Measurements from ENCODE around the gene NPBWR2.

The NPBWR2 gene, protein sequence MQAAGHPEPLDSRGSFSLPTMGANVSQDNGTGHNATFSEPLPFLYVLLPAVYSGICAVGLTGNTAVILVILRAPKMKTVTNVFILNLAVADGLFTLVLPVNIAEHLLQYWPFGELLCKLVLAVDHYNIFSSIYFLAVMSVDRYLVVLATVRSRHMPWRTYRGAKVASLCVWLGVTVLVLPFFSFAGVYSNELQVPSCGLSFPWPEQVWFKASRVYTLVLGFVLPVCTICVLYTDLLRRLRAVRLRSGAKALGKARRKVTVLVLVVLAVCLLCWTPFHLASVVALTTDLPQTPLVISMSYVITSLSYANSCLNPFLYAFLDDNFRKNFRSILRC

DNA sequence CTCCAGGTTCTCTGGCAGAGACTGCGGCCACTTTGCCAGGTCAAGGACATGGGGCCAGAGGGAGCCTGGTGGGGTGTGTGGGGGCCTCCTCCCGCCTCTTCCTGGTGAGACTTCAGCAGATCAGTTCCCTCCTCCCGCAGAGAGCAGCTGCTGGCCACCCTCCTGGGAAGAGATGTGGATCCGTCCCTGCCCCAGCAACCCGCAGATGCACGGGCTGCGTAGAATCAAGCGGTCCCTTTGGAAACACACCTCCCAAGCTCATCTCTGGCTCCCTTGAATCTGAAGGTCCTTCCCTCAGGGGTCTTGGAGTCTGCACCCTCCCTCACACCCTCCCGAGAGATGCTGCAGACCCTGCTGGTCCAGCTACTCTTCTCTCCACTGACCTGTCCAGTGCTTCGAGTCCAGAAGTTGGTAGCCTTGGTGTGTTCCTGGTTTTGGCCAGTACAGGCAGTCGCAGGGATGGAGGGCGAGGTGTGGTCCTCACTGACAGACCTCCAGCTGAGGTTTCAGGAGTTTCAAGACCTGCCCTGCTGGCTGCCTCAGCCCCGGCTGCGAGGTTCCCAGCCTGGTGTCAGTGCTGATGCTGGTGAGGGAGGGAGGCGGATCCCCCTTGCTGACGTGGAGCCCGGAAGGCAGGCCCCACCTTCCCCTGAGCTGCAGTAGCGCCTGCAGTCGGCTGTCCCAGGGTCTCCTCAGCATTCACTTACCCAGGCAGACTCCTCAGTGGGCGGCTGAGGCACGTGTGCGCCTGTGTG, at the start of gene NPBWR2:
Gene NPBWR2, minus strand, starts transcription at position 585 of the 755 bp plus-strand sequence. CDS start 734 bp downstream, outside the sequence.
- DNase-seq, result no peak

DNA sequence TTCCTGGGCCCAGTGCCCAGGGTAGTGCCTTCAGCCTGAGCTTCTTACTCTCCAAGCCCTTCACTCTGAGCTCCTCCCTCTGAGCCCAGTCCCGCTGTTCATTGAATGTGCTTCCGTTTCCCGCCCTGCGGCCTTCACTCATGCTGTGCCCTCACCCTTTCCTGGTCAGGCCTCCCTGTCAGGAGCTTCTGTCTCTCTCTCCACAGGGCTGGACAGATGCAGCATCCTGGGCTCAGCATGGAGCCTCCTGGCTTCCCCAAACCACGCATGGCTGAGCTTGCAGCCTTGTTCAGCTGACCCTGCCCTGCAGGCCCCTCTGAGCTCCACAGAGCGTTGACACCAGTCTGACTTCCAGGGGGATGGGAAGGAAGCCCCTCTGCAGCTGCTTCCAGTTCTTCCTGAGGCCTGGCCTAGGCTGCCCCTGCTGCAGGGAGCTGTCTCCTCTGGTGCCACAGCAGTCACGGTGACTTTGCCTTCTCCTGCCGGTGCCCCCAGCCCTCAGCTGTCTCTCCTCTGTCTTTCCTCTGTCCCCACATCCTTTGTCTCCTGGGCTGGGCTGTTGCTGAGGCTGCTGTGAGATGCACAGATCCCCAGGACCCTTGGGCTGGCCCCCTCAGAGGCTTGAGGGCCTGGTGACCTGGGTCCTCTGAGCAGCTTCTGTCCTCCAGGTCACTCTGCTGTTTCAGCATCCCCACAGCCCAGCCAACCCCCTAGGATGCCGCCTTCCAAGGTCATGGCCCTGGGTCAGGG, 48.9 kb upstream of the NPBWR2 start:
- DNase-seq, result no peak

DNA sequence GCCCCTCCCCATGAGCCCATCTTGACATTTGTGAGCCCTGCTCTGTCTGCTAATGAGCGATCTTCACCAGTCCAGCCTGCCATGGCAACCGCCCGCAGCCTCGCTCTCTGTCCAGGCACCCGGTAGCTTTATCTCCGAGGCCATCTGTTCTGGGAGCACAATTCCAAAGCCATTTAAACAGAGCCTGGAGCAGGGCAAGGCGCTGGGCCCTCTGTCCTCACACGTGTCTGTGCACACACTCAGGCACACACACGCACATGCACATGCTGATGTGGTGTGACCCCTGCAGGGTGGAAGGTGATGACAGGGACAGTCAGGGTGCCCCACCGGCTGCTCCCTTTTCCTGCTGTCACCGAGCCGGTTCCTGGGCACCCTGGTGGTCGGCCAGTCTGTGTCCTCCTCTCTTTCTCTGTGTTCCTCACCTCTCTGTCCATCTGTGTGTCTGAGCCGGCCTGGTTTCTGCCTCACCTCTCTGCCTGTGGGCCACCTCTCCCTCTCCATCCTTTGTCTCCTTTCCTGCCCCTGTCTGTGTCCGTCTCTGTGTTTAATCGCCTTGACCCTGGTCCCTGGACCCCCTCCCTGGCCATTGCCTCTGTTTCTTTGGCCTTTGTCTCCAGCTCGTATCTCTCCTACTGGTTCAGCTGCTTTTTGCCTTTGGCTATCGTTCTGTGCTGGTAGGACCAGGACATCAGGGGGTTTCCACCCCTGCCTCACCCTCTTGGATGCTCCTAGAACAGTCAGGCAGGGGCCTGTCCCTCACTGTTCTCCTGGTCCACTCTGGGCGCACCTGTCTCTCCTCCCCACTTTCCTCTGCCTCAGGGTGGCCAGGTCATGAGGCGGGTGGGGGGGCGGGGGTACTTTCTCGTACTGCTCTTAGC, 48.1 kb upstream of the NPBWR2 start:
- DNase-seq, result no peak

DNA sequence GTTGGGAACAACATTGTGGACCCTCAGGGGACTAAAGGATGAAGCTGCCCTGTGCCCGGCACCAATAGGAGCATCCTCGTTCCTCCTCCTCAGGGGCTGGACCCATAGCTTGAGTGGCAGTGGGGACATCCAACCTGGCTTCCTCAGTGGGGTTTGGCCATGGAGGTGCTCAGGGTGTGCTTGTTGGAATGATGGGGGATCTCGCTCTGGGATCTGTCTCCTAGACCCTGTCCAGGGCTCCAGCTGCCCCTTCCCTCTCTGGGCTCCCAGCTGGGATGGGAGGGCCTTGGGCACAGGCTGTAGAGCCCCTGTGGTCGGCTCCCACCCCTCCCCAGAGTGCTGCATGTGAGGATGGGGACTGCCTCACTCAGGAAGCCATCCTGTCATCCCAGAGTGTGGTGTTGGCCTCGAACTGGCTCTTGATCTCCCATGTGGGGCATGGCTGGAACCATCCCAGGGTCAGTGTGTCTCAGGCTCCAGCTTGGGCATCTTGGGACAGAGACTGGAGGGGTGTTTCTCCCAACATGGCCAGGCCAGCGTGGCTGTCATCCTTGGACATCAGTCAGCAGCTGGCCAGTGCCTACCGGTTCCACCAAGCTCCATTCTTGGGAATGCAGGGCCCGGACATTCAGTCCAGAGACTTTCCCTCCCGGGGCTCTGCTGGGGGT, 47.4 kb upstream of the NPBWR2 start:
- DNase-seq, result no peak

DNA sequence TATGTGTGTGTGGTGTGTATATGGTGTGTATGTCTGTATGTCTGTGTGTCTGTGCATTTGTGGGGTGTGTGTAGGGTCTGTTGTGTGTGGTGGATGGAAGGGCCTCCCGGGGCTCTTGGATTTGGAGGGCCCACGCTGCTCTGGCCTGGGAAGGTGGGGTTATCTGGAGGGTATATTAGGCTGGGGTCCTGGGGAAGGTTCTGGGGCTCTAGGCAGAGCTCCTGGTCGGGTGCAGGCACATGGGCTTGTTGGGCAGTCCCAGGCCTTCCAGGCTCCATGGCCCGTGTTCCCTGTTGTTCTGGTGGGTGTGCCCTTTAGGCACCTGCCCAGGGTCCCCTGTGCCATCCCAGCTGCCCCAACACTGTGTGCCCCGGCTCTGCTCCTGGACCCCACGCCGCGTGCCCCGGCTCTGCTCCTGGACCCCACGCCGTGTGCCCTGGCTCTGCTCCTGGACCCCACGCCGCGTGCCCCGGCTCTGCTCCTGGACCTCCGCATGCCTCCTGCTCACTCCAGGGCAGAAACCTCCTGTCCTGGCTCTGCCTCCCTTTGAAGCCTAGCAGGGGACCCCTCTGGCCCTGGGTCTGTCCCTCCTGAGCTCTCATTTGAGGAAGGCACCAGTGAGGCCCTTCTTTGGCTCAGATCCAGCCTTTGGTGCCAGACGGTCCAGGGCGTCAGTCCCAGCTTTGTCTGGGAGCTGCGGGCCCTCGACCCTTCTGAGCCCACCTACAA, 46.7 kb upstream of the NPBWR2 start:
- no peak for DNase-seq

DNA sequence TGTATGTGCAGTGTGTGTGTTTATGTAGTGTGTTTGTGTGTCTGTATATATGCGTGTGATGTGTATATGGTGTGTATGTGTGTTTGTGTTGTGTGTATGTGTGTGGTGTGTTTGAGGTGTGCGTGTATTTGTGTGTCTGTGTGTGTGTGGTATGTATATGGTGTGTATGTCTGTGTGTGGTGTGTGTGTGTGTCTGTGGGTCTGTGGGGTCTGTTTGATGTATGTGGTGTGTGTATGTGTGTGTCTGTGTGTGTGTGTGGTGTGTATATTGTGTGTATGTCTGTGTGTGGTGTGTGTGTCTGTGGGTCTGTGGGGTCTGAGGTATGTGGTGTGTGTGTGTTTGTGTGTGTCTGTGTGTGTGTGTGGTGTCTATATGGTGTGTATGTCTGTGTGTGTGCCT, 46.0 kb upstream of the NPBWR2 start:
- DNase-seq, result no peak

DNA sequence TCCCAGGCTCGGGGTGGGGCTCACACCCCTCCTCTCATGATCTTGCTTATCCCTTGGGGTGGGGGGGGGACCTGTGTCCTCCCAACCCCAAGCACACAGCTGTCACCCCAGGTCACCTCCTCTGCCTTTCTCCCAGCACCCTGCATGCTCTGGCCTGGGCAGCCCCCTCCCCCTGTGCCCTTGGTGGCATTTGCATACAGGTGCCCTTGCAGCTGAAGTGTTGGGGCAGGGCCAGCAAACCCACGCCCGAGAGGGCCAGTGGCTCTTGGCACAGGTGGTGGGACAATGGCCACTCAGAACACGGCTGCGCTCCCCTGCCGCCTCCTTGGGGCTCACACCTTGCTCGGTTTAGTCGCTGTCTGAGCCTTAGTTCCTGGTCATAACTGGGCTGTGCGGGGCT, 45.5 kb upstream of the NPBWR2 start:
- DNase-seq, result no peak

DNA sequence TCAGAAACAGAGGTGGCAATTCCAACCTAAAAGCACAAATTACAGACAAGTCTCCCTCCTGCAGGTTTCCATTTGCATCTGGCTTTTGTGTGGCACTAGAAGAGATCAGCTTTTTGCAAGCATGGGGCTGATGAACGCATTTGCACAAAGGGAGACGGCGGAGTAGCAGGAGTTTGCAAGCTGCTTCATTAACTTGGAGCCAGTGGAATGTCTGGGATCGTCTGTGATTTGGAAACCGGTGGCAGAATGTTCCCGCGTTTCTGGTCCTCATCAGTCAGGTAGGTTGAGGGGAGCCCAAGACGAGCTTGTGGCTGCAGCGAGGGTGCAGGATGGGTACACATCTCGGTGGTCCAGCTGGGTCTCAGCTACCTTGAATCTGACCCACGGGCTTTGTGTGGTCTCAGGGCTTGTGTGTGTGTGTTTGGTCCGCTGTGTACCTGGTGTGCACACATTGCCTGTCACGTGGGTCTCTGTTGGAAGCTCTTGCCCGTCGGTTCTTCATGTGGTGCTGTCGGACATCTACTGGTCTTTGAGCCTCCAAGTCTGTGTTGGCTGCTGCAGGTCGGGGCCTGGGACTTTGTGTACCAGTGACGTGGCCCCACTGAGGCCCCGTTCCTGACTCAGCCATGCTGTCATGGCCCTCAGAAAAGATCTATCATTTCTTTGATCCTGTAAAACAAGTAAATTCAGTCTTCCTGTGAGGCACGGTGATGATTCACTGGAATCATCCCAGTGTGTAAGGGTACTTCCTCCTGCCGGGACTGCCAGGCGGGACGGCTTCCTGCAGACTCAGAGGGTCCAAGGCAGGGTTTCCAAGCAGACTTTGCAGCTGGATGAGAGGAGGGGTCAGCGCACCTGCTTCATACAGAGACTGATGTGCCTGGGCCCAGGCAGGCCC, 44.5 kb upstream of the NPBWR2 start:
- no peak for DNase-seq

DNA sequence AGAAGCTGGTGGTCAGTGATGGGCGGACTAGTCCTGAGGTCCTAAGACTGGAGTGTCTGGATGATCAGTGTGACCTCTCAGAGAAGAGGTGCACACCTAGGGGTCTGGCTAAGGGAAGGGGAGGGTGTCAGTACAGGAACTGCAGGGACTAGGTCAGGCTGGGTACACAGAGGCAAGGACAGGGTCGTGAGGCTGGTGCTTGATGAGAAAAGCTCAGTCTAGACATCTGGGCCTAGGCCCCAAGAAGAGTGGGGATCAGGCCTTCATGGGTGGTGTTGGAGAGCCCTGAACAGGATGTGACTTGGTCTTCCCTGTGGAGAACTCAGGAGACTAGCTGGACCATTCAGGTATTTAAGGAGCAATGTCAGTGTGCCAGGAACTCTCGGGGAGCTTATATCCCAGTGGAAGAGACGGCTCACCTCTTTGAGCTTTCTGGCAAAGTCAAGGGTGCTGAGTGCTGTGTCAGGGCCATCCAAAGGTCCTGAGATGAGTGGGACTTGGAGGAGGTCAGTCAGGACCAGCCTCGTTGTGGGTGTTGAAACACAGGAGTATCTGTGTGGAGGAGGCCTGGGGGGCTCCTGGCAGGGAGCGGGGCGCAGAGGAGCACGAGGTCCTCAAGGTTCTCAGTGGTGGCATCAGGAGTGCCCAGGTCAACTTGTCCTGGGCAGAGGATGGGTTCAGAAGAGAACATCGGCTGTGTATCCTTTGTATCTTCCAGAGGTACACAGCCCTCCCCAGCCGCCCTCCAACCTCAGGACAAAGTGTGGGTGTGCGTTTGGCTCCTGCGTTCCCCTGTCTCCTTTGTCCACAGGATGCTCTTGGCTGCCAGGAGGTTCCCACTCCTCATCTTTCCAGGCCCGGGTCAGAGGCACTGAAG, 43.6 kb upstream of the NPBWR2 start:
- no peak for DNase-seq

DNA sequence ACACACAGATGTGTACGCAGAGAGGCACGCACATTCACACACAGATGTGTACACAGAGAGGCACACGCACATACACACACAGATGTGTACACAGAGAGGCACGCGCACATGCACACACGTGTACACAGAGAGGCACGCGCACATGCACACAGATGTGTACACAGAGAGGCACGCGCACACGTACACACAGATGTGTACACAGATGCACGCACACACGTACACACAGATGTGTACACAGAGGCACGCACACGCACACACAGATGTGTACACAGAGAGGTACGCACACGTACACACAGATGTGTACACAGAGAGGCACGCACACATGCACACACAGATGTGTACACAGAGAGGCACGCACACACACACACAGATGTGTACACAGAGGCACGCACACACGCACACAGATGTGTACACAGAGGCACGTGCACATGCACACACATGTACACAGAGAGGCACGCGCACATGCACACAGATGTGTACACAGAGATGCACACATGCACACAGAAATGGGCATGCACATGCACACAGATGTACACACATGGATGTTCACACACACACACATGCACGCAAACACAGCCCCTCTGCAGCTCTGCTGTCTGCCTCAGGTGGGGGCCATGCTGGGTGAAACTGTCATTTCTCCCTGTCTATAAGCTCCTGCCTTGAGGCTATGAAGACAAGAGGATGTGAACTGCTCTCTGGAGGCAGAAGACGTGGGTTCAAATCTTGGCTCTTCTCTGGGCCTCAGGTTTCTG, 42.6 kb upstream of the NPBWR2 start:
- DNase-seq, result no peak

DNA sequence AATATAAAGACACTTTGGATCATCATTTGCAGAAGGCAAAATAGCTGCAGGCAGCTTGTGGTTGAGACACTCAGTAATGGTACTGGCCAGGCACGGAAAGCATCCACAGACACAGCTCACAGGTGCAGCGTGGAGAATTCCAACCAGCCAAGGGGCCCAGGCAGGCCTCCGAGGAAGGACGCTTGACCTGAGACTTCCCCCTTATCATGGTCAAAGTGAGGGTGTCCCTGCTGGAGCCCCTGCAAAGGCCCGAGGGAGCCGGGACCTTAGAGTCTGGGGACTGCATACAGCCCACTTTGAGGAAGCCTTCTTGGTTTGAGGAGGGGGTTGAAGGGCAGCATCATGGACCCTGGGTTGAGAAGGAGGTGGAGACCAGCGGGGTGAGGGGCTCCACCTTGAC, 41.8 kb upstream of the NPBWR2 start:
- DNase-seq, result no peak

DNA sequence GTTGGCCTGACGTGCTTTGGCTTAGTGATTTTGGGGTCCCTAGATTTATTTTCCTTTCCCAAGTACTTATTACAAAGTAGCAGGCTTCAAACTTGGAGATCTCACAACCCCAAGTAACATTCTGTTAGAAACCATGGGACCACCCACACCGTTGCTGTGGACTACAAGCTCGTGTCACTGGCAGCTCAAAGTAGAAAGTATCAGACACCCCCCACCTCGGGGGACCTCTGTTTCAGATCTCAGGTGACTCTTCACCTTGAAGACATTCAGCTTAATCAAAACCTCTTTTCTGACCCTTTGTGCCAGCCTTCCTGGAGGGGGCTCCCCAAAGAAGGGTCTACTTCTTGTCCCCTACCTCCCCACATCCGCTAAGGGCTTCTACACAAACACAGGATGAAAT, 41.2 kb upstream of the NPBWR2 start:
- no peak for DNase-seq

DNA sequence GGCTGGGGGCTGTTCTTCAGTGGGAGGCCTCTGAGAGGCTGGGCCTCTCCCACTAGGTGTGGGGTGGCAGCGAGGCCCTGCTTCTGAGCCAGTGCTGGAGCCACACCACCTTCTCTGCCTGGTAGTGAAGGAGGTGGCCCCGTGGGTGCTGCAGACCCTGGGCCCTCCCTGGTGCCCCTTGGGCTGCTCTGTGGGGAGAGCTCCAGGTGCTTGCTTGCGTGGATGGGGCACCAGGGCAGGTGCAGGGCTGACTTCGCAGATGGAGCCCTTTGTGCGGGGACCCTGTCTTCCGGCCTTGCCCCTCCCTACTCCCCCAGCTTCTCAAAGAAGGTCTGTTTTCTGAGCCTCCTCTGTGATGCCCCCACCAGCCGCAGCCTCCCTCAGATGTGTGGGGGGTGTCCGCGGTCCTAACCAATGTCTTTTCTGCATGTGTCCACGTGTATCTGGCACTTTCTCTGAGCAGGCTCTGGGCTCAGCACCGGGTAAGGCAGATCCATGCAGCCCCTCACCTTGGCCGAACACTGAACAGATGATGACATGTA, 39.6 kb upstream of the NPBWR2 start:
- no peak for DNase-seq

DNA sequence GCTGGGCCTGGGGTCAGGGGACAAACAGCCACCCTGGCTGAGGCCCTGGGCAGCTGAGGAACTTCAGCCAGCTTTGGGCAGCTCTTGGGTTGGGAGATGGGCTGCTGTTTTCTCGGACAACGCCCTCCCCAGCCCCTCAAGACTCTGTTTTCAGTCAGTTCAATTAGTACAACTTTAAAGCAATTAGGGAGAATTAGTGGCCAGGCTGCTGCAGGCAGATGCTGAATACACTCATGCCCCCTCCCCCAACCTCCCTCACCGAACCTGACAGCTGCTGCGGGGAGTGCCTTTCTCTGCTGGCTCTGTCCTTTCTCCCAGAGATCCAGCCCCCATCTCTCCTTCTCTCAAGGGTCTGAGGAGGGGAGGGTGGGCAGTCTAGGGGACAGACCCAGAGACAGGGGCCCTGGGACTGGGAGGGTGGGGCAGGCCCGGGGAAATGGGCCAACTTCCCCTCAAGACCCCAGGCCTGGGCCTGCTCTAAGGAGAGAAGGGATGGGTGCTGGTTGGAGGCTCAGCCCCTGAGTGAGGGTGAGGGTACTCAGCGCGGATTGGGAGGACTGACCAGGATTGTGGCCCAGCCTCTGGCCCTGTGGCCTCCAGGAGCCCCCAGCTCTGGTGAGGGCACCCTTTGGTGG, 39.1 kb upstream of the NPBWR2 start:
- DNase-seq, result no peak

DNA sequence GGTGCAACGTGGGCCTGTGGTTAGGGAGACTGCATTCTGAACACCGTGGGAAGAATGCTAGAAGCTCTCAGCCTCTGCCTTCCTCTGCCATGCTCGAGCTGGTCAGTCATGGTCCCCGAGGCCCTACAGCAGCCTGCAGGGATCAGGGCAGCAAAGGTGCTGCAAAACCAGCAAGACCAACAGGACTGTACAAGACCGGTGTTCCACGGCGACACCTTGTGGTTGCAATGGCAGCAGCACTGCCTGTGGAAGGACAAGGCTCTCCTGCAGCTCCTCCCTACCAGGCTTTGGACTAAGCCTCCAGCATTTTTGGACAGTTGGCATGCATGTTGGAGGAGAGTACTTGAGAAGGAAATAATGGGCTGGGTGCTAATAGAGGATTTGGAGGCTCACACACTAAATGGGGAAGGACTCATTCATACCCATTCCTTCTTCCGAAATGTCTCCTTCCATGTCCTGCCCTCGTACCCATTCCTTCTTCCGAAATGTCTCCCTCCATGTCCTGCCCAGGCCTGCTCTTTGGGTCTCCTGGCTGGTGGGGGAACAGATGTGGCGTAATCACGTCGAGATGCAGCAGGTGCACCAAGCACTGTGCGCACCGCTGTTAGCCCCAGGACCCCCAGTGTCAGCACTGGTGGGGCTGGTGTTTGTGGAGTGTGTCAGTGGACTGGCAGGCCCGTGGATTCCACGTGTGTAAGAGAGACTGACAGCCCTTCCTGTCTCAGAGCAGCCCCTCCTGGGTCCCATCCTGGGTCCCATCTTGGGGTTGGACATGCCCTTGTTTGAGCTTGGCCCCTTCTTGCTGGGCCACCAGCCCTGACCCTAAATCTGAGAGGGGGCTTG, 38.3 kb upstream of the NPBWR2 start:
- no peak for DNase-seq

DNA sequence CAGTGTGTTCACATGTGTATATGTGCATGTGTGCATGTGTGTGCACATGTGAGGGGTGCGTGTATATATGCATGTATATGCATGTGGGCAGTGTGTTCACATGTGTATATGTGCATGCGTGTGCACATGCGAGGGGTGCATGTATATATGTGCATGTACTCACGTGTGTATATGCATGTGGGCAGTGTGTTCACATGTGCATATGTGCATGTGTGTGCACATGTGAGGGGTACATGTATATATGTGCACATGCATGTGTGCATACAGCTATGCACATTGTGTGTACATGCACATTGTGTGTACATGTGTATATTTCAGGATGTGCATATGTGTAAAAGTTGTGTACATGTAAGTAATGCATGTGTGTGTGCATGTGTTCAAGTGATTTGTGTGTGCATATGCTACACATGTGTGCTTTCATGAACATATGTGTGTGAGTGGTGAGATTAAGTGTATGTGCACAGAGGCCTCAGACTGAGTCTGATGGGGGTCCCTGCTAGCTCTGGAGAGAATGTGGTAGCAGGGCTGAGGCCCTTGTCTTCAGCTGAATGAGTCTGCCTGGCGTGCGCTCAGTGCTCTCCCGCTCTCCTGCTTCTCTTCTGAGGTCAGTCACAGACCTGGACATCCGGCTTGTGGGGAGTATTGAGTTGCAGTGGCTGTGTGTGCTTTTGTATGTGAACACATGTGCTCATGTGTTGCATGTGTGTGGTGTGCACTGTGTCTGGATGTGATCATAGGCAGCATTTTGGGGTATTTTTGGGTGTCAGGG, 37.0 kb upstream of the NPBWR2 start:
- DNase-seq, result no peak
